GM18870 (cell line): Measurements from ENCODE around the gene HDGFL2.

Source experiments
- ATAC-seq: cut with Tn5 transposase; IDR thresholded peaks from one replicate; pipeline ENCODE4 v1.9.1; 2021; ENCODE audit warnings: moderate library complexity; ENCODE audit not compliant: unreplicated experiment

The HDGFL2 gene

GRCh38 chr19:4444765-4445741 is 27.0 kb upstream of the HDGFL2 start:
- no peak for ATAC-seq

- ATAC-seq = no peak
Observed at GRCh38 chr19:4445963-4446703, 26.0 kb upstream of the HDGFL2 start.

GRCh38 chr19:4446704-4447200 is 25.3 kb upstream of the HDGFL2 start:
- ATAC-seq = no peak

- no peak for ATAC-seq
Observed at GRCh38 chr19:4447327-4448146, 24.6 kb upstream of the HDGFL2 start.

- ATAC-seq = no peak
Observed at GRCh38 chr19:4448147-4448985, 23.7 kb upstream of the HDGFL2 start.

GRCh38 chr19:4449022-4449638 is 23.0 kb upstream of the HDGFL2 start:
- ATAC-seq = no peak

GRCh38 chr19:4449639-4450028 is 22.5 kb upstream of the HDGFL2 start:
- ATAC-seq = no peak

GRCh38 chr19:4452230-4452990 is 19.7 kb upstream of the HDGFL2 start:
- no peak for ATAC-seq

GRCh38 chr19:4453232-4454179 is 18.6 kb upstream of the HDGFL2 start:
- no peak for ATAC-seq

- no peak for ATAC-seq
Observed at GRCh38 chr19:4454747-4455718, 17.1 kb upstream of the HDGFL2 start.

- ATAC-seq = no peak
Observed at GRCh38 chr19:4455719-4456475, 16.2 kb upstream of the HDGFL2 start.

- no peak for ATAC-seq
Observed at GRCh38 chr19:4456476-4456842, 15.6 kb upstream of the HDGFL2 start.

- ATAC-seq = no peak
Observed at GRCh38 chr19:4456843-4457653, 15.0 kb upstream of the HDGFL2 start.

- peak; percentile 82 for ATAC-seq
Observed at GRCh38 chr19:4457654-4458395, 14.3 kb upstream of the HDGFL2 start, which contains the start of gene UBXN6. Gene UBXN6 (minus strand): TSS chr19:4457794. CDS start chr19:4457697, 97 bp downstream.
